Caco-2 (cell line): ENCODE results near the gene VPS13D. TPM values are rescaled to one million over a fixed set of nuclear protein-coding genes. Genes with fewer than 3 reads are reported as not detected.

Experiments
- BruUV-seq: library from RNA; stranded (reverse); fragments of 400-500 nt; replicated peaks from 2 replicates; lab custom pipeline; 2021; lab: Mats Ljungman, UMichigan
- CTCF ChIA-PET: fragments of 300-600 bp; sonication (Branson Sonifier 250); formaldehyde crosslinking; loops from one replicate; lab custom pipeline; 2022; ENCODE audit warnings: antibody characterized with exemption; lab: Charles Lee
- POLR2A ChIA-PET: fragments of 300-600 bp; sonication (Branson Sonifier 250); formaldehyde crosslinking; loops from one replicate; lab custom pipeline; 2022; ENCODE audit warnings: antibody characterized with exemption; lab: Charles Lee
- DNase-seq, 2 experiments: peaks; one replicate each; pipeline versions ENCODE4 v3.0.0 to v3.0.0-alpha.2; 2020 to 2022
- H3K27me3 ChIP-seq: replicated peaks from 2 replicates; pipeline ENCODE4 v1.6.0; 2011; ENCODE audit warnings: low read length; ENCODE audit not compliant: control insufficient read depth, insufficient read depth
- H3K36me3 ChIP-seq: 2 replicates; pipeline ENCODE4 v1.5.1; 2011; ENCODE audit warnings: low read length; ENCODE audit not compliant: control insufficient read depth, insufficient read depth
- H3K4me1 ChIP-seq: fragments of 250-450 bp; sonication (Bioruptor Pico); 2 replicates; pipeline ENCODE4 v1.5.1; 2020; ENCODE audit warnings: mild to moderate bottlenecking
- H3K4me3 ChIP-seq: 2 replicates; pipeline ENCODE4 v1.5.1; 2011; ENCODE audit warnings: low read depth, mild to moderate bottlenecking, control low read depth, low read length
- H3K9me3 ChIP-seq: fragments of 250-450 bp; sonication (Bioruptor Pico); 2 replicates; pipeline ENCODE4 v1.5.1; 2020; ENCODE audit warnings: mild to moderate bottlenecking, moderate library complexity
- H3K27ac Mint-ChIP-seq: one replicate; pipeline ENCODE4 v1.8.0; 2022; ENCODE audit warnings: mixed read lengths; ENCODE audit not compliant: unreplicated experiment
- H3K27me3 Mint-ChIP-seq: one replicate; pipeline ENCODE4 v1.8.0; 2022; ENCODE audit warnings: mixed read lengths; ENCODE audit not compliant: insufficient read depth, unreplicated experiment
- H3K36me3 Mint-ChIP-seq: one replicate; pipeline ENCODE4 v1.8.0; 2022; ENCODE audit warnings: mild to moderate bottlenecking, mixed read lengths; ENCODE audit not compliant: insufficient read depth, unreplicated experiment
- H3K4me1 Mint-ChIP-seq: one replicate; pipeline ENCODE4 v1.8.0; 2022; ENCODE audit warnings: low read depth, mixed read lengths; ENCODE audit not compliant: unreplicated experiment
- H3K4me3 Mint-ChIP-seq: one replicate; pipeline ENCODE4 v1.8.0; 2022; ENCODE audit warnings: mild to moderate bottlenecking, moderate library complexity, mixed read lengths; ENCODE audit not compliant: unreplicated experiment
- H3K9me3 Mint-ChIP-seq: one replicate; pipeline ENCODE4 v1.8.0; 2022; ENCODE audit warnings: mixed read lengths; ENCODE audit not compliant: unreplicated experiment
- intact Hi-C: fragments of 100-400 bp; cut with micrococcal nuclease; formaldehyde crosslinking; loops from one replicate; pipeline ENCODE4 v1.10.0; 2022; ENCODE audit not compliant: unreplicated experiment
- total RNA-seq: library from RNA; stranded (reverse); gene quantifications from 2 replicates; pipeline ENCODE4 v1.2.3, GENCODE V29; 2022
- TF ChIP-seq, protein P1 (sequence below), 2 experiments: fragments of 200-600 bp in 1 of 2; IDR thresholded peaks; 1 replicate in 1 of 2; 2 replicates in 1 of 2; pipeline versions ENCODE4 v1.5.1 to v1.8.0; 2011 to 2022; ENCODE audit warnings: antibody characterized with exemption in 1 of 2, control low read depth in 1 of 2, inconsistent platforms in 1 of 2, low read depth in 1 of 2, low read length in 1 of 2, mild to moderate bottlenecking in 1 of 2, moderate library complexity in 1 of 2; ENCODE audit not compliant: insufficient read depth in 1 of 2, severe bottlenecking in 1 of 2, unreplicated experiment in 1 of 2

Gene VPS13D
- total RNA-seq, 1 experiment from 2014 or later: 25.6 TPM

DNA sequence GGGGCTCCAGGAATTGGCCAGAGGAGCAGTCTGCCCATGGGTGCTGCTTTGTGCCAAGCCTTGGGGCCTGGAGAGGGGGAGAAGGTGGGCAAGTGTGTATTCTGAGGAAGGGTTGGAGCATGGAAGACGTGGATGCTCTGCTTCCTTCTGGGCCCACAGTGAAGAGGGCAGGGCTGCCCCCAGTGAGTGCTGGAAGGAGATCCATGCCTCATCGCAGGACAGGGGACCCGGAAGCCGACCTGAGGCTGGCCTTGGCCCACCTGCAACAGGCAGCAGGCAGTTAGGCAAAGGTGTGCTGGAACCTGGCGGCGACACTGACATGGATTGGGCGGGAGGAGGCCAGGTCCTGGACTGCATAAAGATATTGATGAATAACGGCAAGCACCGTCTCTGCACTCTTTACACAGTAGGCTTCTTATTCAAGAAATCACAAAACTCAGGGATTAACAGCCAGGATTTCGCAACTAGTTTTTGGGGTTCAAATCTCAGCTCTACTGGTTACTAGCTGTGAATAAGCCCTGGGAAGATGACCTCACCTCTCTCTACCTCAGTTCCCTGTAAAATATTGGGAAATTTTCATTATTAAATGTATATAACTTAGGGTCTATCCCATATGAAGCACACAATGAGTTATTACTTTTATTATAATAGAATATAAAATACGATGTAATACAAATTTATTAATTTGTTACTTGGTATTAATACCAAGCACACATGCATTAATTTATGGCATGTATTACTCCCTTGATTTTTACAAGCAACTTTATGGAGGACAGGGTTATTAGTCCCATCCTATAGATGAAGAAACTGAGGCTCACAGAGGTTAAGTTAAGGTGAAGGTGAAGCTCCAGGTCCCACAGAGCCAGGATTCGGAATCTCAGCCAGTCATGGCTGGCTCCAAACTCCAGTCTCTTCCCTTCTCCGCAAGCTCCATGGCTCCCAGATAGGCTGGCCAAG lies 325.9 kb downstream of the VPS13D start:
- H3K27ac Mint-ChIP-seq: no peak overlapping the region
- Histone ChIP-seq H3K9me3 (no peaks in the 10 kb centered on the region), H3K4me1 (peaks cover 4% of the 10 kb centered on the region; the same call in 1 of the 2 replicates), H3K27me3 (no peaks in the 10 kb centered on the region), H3K36me3 (no peaks in the 10 kb centered on the region), H3K4me3 (no peak overlapping the region)
- H3K4me1 Mint-ChIP-seq: peaks cover 7% of the 10 kb centered on the region
- ChIA-PET CTCF (interaction anchor here (1.0 kb wide), 1 partner anchor 15 kb away, joined by 3 read pairs; no protein-coding TSS in a partner anchor), POLR2A (interaction anchor here (0.5 to 0.6 kb wide), 3 partner anchors 16 to 159 kb away, joined by 3 to 4 read pairs (median 3); no protein-coding TSS in a partner anchor)
- BruUV-seq: no TSS peak
- TF ChIP-seq, protein P1, sequence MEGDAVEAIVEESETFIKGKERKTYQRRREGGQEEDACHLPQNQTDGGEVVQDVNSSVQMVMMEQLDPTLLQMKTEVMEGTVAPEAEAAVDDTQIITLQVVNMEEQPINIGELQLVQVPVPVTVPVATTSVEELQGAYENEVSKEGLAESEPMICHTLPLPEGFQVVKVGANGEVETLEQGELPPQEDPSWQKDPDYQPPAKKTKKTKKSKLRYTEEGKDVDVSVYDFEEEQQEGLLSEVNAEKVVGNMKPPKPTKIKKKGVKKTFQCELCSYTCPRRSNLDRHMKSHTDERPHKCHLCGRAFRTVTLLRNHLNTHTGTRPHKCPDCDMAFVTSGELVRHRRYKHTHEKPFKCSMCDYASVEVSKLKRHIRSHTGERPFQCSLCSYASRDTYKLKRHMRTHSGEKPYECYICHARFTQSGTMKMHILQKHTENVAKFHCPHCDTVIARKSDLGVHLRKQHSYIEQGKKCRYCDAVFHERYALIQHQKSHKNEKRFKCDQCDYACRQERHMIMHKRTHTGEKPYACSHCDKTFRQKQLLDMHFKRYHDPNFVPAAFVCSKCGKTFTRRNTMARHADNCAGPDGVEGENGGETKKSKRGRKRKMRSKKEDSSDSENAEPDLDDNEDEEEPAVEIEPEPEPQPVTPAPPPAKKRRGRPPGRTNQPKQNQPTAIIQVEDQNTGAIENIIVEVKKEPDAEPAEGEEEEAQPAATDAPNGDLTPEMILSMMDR (IDR thresholded peaks at IDR 0.05; ENCODE audit: insufficient read depth in 1 of 2, low read depth in 1 of 2, low read length in 1 of 2, severe bottlenecking in 1 of 2, unreplicated experiment in 1 of 2): no peak
- H3K36me3 Mint-ChIP-seq: no peaks in the 10 kb centered on the region
- peaks cover 10% of the 10 kb centered on the region for H3K9me3 Mint-ChIP-seq
- no peak for DNase-seq
- H3K27me3 Mint-ChIP-seq: no peaks in the 10 kb centered on the region
- H3K4me3 Mint-ChIP-seq: no peak overlapping the region
- intact Hi-C loops: loop anchor here (1.0 kb wide), 1 partner anchor 26 kb away; no protein-coding TSS in a partner anchor

DNA sequence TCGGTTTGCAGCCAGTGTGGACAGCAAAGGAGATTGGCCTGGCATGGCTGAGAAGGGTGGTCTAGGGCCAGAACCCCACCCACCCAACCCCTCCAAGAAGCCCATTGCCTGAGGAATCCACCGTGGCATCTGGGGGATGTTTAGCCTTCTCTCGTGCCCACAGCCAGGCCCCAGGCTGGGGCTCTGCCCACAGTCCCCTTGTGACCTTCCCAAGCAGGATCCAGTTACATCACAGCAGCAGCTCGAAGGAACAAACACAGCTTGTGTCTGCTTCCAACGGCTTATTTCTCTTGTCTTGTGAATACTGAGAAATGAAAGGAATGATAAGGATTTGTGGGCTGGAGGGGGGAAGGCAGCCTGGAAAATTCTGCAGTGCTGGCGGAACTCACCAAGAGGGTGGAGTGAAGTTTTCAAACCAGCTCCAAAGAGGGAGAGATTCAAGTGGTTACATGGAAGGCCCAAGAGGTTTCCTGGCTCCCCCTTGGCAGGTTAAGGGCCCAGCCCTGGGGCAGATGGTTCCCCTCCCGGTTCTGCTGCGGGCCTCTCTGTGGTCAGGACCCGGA lies 326.6 kb downstream of the VPS13D start:
- Histone ChIP-seq H3K36me3 (no peaks in the 10 kb centered on the region), H3K4me3 (no peak overlapping the region), H3K4me1 (peaks cover 4% of the 10 kb centered on the region; the same call in 1 of the 2 replicates), H3K9me3 (no peaks in the 10 kb centered on the region), H3K27me3 (no peaks in the 10 kb centered on the region)
- ChIA-PET CTCF (interaction anchor here (1.0 kb wide), 1 partner anchor 15 kb away, joined by 3 read pairs; no protein-coding TSS in a partner anchor), POLR2A (interaction anchor here (0.5 to 0.6 kb wide), 3 partner anchors 15 to 160 kb away, joined by 3 to 4 read pairs (median 3); no protein-coding TSS in a partner anchor)
- no TSS peak for BruUV-seq
- Mint-ChIP-seq H3K9me3 (peaks cover 10% of the 10 kb centered on the region), H3K27ac (peak overlapping the region; percentile 82), H3K4me1 (peaks cover 7% of the 10 kb centered on the region), H3K4me3 (no peak overlapping the region), H3K36me3 (no peaks in the 10 kb centered on the region), H3K27me3 (no peaks in the 10 kb centered on the region)
- intact Hi-C loops: loop anchor here (1.0 kb wide), 1 partner anchor 27 kb away; no protein-coding TSS in a partner anchor
- TF ChIP-seq, protein P1 (IDR thresholded peaks at IDR 0.05; ENCODE audit: insufficient read depth in 1 of 2, low read depth in 1 of 2, low read length in 1 of 2, severe bottlenecking in 1 of 2, unreplicated experiment in 1 of 2): no peak
- peak; percentile 33 to 45 for DNase-seq
